ENCODE measurements around the gene IFIT3. TPM values are rescaled to one million over a fixed set of nuclear protein-coding genes. Genes with fewer than 3 reads are reported as not detected.

Gene IFIT3
- total and polyA plus RNA-seq, 2 of the 8 experiments (the other 6 are each of a cell fraction or from before 2014, with no cell fraction given) = 0.12 to 0.84 TPM

DNA sequence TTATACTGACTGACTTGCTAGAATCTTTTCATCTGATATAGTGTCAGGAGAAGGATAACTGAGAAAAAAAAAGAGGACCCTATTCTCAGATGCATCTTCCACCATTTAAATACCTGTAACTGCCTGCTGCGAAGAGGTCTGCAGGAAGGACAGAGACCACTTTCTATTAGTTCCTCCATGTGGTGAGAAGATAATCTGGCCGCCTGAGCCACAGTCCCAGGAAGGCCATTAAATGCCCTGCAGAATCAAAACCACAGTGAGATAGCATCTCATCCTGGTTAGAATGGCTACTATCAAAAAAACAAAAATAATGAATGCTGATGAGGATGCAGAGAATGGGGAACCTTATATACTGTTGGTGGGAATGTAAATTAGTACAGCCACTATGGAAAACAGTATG lies 30.2 kb downstream of the IFIT3 start:
- H4K5ac ChIP-seq (ENCODE audit: insufficient read length, low read depth, low read length) = no peak overlapping the region
- H2AFZ ChIP-seq (ENCODE audit: low read length) = no peak overlapping the region
- no peak overlapping the region for H2BK15ac ChIP-seq (ENCODE audit: low read length)
- no peaks in the 10 kb centered on the region for H4K20me1 ChIP-seq (replicated peaks in 1 of 2; ENCODE audit: control insufficient read depth in 1 of 2, insufficient read depth in 2 of 2, low read length in 2 of 2)
- H3K9me3 ChIP-seq (ENCODE audit: insufficient read depth in 2 of 2, low read depth in 1 of 2, low read length in 1 of 2) = no peaks in the 10 kb centered on the region
- no peak overlapping the region for H3K4me3 ChIP-seq (ENCODE audit: extremely low read depth in 1 of 4, insufficient read depth in 2 of 4, low read depth in 3 of 4, low read length in 4 of 4)
- H3K9ac ChIP-seq (replicated peaks in 1 of 4; ENCODE audit: extremely low read depth in 1 of 4, low read depth in 3 of 4, low read length in 3 of 4) = no peak overlapping the region
- H3K4me2 ChIP-seq (ENCODE audit: insufficient read depth in 1 of 2, low read depth in 2 of 2, low read length in 2 of 2) = no peak overlapping the region
- H2BK12ac ChIP-seq (ENCODE audit: low read depth, low read length) = no peak overlapping the region
- DNase-seq (ENCODE audit: low read depth in 1 of 2, low spot score in 2 of 2) (no peak), FAIRE-seq (no peak)
- H2BK20ac ChIP-seq (ENCODE audit: low read length) = no peak overlapping the region
- no peak overlapping the region for H2AK5ac ChIP-seq (ENCODE audit: low read depth, low read length)
- no peak overlapping the region for H3K23ac ChIP-seq (ENCODE audit: insufficient read length)
- no peak overlapping the region for H2BK120ac ChIP-seq (replicated peaks; ENCODE audit: low read depth, low read length)
- H4K8ac ChIP-seq (ENCODE audit: extremely low read depth, insufficient read depth, low read length) = no peak overlapping the region
- no peaks in the 10 kb centered on the region; a peak in 1 of 8 replicates for H3K36me3 ChIP-seq (ENCODE audit: control insufficient read depth in 2 of 4, insufficient read depth in 4 of 4, low read length in 3 of 4)
- H3K79me2 ChIP-seq (ENCODE audit: control insufficient read depth in 1 of 2, insufficient read depth in 2 of 2, low read length in 2 of 2) = no peaks in the 10 kb centered on the region
- no peak overlapping the region for H3K56ac ChIP-seq (replicated peaks; ENCODE audit: insufficient read length, low read depth, low read length)
- no peak overlapping the region for H3K27ac ChIP-seq (ENCODE audit: low read depth, low read length)
- peaks cover 0 to 3% (median under 1%) of the 10 kb centered on the region in 4 experiments; a peak in 2 of 7 replicates for H3K4me1 ChIP-seq (replicated peaks in 1 of 4; ENCODE audit: control insufficient read depth in 3 of 4, insufficient read depth in 4 of 4, low read length in 3 of 4)
- ChIA-PET CTCF (ENCODE audit: partially characterized antibody) (interaction anchor here (1.0 to 9.3 kb wide), 2 partner anchors 11 to 17 kb away, joined by 3 to 64 read pairs; no protein-coding TSS in a partner anchor), POLR2A (ENCODE audit: partially characterized antibody) (no interaction called here)
- H3K23me2 ChIP-seq (ENCODE audit: low read depth, low read length) = no peaks in the 10 kb centered on the region
- no peaks in the 10 kb centered on the region for H3K27me3 ChIP-seq (replicated peaks in 1 of 4; ENCODE audit: control insufficient read depth in 3 of 4, extremely low read depth in 1 of 4, insufficient read depth in 3 of 4, low read length in 3 of 4)
- no peak overlapping the region for H3K14ac ChIP-seq (ENCODE audit: insufficient read length)
- no peak overlapping the region for H3K4ac ChIP-seq (replicated peaks; ENCODE audit: insufficient read length, low read depth, low read length)
- 97% methylated on average over 2 of the region's 2 CpGs; no CpG with 5 or more reads in 1 of the 2 experiments for WGBS, 2 experiments (ENCODE audit: extremely low coverage in 1 of 2, insufficient coverage in 1 of 2, insufficient read length in 1 of 2, insufficient replicate concordance in 2 of 2, low coverage in 1 of 2, low lambda C conversion rate in 2 of 2, missing lambda C conversion rate in 1 of 2)
- no peak overlapping the region for H4K91ac ChIP-seq (replicated peaks; ENCODE audit: insufficient read length, low read length)
- H3K79me1 ChIP-seq (ENCODE audit: low read depth, low read length) = no peaks in the 10 kb centered on the region
- H2BK5ac ChIP-seq (ENCODE audit: low read depth, low read length) = no peak overlapping the region
- H3K18ac ChIP-seq (ENCODE audit: extremely low read depth, low read length) = no peak overlapping the region
- TF ChIP-seq KDM5A (IDR thresholded peaks at IDR 0.05; ENCODE audit: low read length) = no peak
- TF ChIP-seq EGR1 (IDR thresholded peaks at IDR 0.05; ENCODE audit: borderline replicate concordance, low read depth, low read length) = no peak
- TF ChIP-seq FOSL1 (IDR thresholded peaks at IDR 0.05; ENCODE audit: insufficient read depth, low read depth, low read length) = no peak
- no peak for TF ChIP-seq HDAC2 (IDR thresholded peaks at IDR 0.05; ENCODE audit: borderline replicate concordance in 1 of 2, low read depth in 2 of 2, low read length in 2 of 2)
- no peak for TF ChIP-seq CEBPB (IDR thresholded peaks at IDR 0.05; ENCODE audit: low read depth, low read length)
- no peak for TF ChIP-seq EZH2 (IDR thresholded peaks at IDR 0.05; ENCODE audit: low read depth, low read length, severe bottlenecking)
- TF ChIP-seq, protein P1, sequence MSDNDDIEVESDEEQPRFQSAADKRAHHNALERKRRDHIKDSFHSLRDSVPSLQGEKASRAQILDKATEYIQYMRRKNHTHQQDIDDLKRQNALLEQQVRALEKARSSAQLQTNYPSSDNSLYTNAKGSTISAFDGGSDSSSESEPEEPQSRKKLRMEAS (IDR thresholded peaks at IDR 0.05) = no peak
- no peak for TF ChIP-seq RXRA (IDR thresholded peaks at IDR 0.05; ENCODE audit: insufficient read depth, low read depth, low read length)
- no peak for TF ChIP-seq BRCA1 (IDR thresholded peaks at IDR 0.05; ENCODE audit: low read depth, low read length)
- no peak for TF ChIP-seq ZNF274 (IDR thresholded peaks at IDR 0.05; ENCODE audit: borderline replicate concordance, extremely low read depth, low read length)
- TF ChIP-seq, protein P2, sequence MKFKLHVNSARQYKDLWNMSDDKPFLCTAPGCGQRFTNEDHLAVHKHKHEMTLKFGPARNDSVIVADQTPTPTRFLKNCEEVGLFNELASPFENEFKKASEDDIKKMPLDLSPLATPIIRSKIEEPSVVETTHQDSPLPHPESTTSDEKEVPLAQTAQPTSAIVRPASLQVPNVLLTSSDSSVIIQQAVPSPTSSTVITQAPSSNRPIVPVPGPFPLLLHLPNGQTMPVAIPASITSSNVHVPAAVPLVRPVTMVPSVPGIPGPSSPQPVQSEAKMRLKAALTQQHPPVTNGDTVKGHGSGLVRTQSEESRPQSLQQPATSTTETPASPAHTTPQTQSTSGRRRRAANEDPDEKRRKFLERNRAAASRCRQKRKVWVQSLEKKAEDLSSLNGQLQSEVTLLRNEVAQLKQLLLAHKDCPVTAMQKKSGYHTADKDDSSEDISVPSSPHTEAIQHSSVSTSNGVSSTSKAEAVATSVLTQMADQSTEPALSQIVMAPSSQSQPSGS (IDR thresholded peaks at IDR 0.05; ENCODE audit: low read length) = no peak
- no peak for TF ChIP-seq SIRT6 (IDR thresholded peaks at IDR 0.05; ENCODE audit: low read length)
- no peak for TF ChIP-seq TBP (IDR thresholded peaks at IDR 0.05; ENCODE audit: low read depth, low read length)
